HG02870 (cell line): ENCODE data around the gene TMEM221.
"Not testable (repeated sequence)": the region's sequence is repeated elsewhere in the genome, so short reads cannot be mapped to it uniquely, and the experiment has no call there.

Experiments
- ATAC-seq: cut with Tn5 transposase; IDR thresholded peaks from one replicate; pipeline ENCODE4 v1.9.1; 2021; ENCODE audit warnings: mild to moderate bottlenecking, moderate library complexity; ENCODE audit not compliant: unreplicated experiment

The TMEM221 gene

DNA sequence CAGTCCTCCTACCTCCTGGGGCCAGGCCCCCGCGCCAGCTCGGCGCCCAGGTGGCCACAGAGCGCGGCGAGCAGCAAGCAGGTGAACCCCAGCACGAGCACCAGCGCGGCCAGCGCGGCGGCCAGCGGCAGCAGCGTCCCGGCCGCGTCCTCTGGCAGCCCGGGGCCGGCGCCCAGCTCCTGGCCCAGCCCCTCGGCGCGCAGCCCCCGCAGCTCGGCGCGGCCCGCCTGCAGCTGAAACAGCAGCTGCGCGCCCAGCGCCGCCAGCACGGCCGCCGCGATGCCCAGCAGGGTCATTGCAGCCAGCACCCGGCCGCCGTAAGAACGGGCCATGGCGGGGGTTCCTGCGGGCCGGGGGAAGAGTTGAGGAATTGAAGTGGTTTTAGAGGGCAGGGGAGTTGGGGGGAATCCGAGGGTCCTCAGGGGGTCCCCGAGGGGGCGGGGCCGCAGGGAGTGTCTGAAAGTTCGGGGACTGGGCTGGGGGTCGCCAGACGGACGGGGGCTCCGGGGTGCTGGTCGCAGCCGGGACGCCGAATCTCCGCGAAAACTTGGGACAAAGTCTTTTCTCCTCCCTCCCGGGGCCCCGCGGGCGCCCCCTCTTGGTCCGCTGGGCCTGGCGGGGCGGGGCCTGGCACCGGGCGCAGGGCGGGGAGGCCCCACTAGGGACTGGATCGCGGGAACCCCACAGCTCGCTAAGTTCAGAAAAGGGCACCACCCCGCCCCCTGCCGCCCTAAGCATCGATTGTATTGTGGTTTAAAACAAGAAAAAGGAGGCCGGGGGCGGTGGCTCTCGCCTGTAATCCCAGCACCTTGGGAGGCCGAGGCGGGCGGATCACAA lies at the start of gene TMEM221:
Gene TMEM221 (minus strand): TSS at position 538 of the 837 bp plus-strand sequence. CDS start 206 bp downstream, at position 332.
- ATAC-seq: no peak

DNA sequence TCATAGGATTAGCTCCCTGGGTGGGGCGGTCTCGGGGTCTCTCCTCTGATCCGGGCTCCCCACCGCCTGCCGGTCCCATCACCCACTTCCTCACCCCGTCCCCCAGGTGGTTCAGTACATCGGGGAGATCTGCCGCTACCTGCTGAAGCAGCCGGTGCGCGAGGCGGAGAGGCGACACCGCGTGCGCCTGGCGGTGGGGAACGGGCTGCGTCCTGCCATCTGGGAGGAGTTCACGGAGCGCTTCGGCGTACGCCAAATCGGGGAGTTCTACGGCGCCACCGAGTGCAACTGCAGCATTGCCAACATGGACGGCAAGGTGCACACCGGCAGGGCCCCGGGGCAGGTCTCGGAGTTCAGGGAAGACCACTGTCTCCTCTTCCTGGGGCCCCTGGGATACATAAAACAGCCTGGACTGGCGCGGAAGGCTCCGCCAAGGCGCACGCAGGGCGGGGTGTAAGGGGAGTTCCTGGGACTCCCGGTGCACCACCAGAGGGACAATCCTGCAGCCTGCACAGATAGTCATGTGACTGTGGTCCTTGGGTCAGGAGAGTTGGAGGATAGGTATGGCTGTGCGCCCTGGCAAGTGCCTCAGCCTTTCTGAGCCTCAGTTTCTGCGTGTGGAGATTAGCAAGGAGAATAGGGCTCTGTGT lies 48.8 kb upstream of the TMEM221 start:
- ATAC-seq: no peak

DNA sequence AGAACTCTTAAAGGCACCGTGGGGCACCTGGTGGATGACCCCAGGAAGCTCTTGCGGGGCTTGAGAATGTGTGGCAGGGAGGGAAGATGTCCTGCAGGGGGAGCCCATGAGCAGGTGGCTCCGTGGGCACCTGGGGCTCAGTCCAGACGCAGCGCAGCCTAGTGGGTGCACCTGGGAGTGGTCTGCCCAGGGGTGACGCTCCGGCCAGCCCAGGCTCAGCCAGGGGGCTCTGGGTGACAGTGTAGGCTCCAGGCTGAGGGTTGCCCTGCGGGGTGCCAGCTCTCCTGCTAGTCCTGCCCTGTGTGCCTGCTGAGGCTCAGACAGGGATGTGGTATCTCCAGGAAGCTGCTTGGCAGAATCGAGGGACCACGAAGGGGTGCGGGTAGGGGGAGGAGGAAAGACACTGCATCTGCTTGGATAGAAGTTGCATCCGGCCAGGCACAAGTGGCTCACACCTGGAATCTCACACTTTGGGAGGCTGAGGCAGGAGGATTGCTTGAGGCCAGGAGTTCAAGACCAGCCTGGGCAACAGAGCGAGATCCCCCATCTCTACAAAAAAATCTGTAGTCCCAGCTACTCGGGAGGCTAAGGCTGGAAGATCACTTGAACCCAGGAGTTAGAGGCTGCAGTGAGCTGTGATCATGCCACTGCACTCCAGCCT lies 48.0 kb upstream of the TMEM221 start:
- no peak for ATAC-seq

DNA sequence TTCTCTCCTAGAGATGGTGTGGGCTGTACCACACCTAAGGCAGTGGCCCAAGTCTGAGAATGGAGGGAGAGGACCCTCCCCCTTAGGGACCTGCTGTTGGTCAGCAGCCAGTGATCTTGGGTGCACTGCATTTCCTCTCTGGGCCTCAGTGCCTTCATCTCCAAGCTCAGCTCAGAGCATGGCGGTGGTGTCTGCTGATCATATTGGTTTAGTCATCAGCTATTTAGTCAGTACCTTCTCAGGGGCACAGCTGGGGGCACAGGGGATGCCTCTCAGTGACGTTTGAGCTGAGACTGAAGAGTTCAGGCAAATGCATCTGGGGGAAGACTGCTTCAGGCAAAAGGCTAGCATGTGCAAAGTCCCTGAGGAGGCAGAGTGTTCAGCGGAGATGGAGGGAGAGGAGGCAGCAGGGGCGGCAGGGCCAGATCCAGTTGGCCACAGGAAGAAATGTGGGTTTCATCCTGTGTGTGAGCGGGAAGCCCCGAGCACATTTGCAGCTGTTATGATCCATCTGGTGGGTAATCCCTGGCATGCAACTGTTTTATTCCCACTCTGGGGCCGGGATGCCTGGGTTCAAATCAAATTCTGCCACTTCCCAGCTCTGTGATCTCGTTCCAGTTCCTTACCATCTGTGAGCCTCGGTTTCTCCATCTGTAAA lies 47.3 kb upstream of the TMEM221 start:
- no peak for ATAC-seq

DNA sequence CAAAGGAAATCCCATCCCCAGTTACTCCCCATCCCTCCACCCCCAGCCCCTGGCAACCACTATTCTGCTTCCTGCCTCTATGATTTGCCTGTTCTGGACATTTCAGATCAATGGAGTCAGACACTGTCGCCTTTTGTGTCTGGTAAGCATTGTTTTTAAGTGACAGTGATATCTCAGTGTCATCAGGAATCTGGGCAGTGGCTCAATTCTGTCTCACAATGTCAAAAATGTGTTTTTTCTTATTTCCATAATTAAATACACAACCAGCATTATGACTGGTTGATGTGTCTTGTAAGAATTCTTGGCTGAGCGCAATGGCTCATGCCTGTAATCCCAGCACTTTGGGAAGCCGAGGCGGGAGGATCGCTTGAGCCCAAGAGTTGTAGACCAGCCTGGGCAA lies 42.8 kb upstream of the TMEM221 start:
- no peak for ATAC-seq

DNA sequence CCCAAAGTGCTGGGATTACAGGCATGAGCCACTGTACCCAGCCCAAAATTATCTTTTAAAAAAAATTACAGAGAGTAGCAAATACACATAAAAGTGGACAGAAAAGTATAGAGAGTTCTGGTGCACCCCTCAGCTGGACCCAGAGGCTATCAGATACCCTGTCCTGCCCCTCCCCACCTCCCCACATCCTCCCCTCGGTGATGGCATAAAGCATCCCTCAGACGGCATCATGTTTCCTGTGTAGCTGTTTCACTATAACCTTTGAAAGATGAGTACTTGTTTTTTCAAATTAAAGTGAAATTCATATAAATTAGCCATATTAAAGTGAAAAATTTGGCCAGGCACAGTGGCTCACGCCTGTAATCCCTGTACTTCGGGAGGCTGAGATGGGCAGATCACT lies 41.9 kb upstream of the TMEM221 start:
- ATAC-seq: no peak

DNA sequence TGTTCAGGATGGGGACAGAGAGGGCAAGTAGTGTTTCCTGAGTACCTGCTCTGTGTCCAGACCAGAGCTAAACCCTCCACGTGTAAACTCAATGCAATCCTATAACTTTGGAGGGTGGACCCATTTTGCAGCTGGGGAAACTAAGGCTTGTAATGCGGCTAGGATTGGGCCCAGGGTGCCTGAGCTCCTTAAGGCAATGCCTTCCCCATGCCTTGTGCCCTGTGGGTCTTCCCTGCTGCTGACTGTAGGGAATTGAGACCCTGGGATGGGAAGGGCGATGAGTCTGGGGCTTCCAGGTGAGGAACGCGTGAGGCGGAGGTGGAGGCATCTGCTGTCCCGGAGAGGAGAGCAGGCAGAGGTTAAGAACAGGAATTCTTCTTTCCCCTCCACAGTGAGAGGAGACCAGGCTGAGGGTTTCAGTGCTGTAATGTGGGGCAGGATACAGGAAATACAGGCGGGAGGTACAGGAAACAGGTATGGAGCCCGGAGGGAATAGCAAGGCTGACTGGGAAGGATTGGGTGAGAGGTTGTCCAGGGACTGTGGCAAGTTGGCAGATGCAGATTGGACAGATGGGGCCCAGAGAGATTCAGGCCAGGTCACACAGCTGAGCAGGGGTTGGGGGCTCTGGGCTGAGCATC lies 41.0 kb upstream of the TMEM221 start:
- ATAC-seq: no peak

DNA sequence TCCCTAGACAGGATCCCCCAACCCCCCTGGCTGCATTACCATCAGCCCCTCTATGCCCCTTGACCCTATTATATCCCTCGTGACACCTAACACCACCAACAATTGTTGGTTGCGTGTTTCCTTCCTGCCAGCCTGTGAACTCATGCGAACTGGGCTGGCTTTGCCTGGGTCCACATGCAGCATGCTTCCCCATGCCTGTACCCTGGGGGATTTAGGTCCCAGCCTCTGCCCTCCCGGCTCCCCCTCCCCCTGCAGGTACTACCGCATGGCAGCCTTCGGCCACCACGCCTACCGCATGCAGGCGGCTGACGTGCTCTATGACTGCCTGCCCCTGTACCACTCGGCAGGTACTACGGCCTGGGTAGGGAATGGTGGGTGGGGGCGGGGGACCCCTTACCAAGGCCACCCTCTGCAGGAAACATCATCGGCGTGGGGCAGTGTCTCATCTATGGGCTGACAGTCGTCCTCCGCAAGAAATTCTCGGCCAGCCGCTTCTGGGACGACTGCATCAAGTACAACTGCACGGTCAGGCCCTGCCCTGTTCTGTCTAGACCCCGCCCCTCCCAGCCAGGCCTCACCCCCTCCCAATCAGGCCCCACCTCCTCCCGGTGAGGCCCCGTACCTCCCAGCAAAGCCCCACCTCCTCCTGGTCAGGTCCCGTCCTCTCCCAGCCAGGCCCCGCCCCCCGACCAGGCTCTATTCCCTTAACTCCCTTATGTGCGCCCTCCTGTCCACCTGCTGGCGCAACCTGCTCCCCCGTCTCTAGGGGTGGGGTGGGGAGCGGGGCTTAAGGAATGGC lies 40.3 kb upstream of the TMEM221 start:
- ATAC-seq: no peak

DNA sequence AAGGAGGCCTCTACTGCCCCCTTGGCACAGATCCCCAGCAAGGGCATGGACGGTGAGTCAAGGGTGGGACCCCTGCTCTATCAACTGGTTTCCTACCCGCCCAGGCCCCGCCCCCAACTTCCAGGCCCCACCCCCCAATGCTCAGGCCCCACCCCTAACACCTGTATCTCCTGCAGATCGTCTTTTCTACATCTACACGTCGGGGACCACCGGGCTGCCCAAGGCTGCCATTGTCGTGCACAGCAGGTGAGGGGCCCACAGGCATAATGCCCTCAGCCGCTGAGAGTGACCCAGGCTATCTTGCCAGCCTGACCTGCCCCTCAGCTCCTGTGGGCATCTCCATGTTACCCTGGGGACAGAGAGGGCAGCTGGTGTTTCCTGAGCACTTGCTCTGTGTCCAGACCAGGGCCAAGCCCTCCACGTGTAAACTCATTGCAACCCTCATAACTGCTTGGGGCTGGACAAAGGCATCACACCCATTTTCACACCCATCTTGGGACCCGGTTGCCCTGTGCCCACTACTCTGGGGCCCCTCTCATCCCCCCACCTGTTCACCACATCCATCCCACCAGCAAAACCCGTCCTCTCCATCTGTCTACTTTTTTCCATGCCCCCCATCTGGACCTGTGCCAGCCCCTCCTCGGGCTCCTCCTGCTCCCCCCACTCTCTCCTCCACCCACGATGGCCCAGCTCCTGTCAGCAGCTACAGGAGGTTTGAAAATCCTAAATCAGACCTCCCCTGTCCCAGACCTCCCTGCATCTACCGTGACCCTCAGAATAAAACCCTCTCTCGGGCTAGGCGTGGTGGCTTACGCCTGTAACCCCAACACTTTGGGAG lies 39.0 kb upstream of the TMEM221 start:
- no peak for ATAC-seq

DNA sequence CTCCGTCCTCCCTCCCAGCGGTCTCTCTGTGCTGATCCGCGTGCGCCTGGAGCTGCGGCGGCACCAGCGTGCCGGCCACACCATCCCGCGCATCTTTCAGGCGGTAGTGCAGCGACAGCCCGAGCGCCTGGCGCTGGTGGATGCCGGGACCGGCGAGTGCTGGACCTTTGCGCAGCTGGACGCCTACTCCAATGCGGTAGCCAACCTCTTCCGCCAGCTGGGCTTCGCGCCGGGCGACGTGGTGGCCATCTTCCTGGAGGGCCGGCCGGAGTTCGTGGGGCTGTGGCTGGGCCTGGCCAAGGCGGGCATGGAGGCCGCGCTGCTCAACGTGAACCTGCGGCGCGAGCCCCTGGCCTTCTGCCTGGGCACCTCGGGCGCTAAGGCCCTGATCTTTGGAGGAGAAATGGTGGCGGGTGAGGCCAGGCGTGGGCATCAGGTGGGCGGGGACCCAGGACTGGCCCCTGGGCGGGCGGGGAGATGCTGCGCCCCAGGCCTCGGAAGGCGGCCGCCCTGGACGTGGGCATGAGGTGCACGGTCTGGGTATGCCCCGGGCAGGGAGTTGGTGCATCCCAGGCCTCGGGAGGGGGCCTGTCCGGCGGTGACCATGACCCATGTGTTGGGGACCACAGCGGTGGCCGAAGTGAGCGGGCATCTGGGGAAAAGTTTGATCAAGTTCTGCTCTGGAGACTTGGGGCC lies 38.2 kb upstream of the TMEM221 start:
- ATAC-seq: no peak

DNA sequence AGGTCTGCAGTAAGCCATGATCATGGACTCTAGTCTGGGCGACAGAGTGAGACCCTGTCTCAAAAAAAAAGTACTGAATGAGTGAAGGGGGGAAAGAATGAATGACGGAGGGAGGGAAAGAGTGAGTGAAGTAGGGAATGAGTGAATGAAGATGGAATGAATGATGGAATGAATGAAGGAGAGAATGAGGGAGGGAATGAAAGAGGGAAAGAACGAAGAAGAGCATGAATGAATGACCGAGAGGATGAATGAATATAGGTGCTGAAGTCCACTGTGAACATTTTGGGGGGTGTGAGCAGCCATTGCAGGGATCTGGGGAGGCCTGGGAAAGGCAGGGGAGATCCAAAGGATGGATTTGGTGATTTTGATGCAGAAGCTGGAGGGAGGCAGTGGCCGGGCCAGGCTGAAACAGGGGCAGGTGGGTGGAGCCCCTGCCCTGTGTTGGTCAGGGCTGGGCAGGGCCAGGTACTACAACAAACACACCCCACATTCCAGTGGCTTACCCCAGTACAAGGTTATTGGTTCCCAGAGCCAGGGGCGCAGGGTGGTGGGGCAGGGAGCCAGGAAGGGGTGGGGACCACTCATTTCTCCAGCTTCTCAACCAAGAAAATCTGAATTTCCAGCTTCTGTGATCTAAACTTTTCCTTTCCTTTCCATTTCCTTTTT lies 36.2 kb upstream of the TMEM221 start:
- no peak for ATAC-seq

DNA sequence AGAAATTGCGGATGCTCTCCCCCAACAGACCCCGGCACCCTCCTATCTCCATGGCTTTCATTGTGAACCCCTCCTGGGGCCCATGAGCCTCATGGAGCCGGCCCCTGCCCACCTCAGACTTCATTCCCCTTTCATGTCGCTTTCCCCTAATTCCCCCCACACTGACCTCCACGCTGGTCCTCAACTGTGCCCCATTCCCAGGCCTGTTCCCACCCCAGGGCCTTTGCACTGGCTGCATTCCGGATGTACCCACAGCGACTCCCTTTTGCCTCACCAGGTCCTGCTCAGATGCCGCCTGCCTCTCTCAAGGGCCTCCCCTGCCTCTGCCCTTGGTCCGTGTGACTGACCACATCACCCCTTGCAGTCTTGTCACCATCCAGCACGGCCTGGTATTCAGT lies 35.1 kb upstream of the TMEM221 start:
- no peak for ATAC-seq

DNA sequence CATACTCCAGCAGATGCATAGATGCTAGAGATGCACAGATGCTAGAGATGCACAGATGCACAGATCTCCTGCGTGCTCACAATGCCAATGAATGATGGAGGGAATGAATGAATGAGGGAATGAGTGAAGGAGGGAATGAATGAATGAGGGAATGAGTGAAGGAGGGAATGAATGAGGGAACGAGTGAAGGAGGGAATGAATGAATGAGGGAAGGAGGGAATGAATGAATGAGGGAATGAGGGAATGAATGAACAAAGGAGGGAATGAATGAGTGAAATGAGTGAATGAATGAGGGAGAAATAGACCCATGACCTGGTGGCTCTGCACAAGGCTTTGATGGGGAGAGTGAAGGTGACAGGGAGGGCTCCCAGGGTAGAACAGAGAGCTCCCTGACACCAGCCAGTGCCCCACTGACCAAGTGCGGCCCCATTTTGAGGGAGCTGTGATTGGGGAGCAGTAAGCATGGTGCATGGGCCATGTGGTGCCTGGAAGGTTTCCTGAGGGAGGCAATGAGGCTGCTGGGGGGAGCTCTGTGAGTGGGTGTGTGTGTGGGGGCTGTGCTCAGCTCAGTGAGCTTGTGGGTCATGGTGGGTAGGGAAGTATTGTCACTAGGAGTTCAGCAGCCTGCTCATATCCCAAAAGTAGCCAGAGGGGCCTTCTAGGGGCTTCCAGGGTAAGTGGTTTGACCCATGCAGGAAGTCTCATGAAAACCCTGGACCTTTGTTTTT lies 34.6 kb upstream of the TMEM221 start:
- no peak for ATAC-seq

DNA sequence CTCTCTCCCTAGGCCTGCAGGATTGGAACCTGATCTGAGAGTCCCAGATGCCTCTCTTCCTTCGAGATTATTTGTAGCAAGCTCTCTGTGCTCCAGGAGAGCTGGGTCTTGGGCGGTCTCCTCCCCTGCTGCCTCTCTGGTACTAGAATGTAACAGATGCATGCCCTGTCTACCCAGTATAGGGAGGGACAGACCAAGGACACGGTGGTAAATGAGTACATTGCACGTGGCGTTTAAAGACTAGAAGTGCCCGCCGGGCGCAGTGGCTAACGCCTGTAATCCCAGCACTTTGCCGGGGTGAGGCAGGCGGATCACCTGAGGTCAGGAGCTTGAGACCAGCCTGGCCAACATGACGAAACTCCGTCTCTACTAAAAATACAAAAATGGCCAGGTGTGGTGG lies 33.5 kb upstream of the TMEM221 start:
- ATAC-seq: no peak

DNA sequence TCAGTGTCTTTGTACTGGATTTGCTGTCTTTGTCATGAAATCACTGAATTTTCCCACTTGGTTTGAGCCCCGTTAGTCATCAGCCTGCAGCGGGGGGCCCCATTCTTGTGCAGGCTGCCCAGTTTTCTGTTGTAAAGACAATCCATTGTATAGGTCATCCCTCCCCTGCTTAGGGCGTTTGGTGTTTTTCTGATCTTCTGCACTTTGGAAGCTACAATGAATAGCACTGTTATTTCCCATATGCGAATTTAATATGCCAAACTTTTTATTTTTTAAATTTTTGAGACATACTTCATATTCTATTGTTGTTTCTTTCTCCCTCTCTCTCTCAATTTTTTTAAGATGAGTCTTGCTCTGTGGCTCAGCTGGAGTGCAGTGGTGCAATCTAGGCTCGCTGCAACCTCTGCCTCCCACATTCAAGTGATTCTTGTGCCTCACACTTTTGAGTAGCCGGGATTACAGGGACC lies 30.9 kb upstream of the TMEM221 start:
- no peak for ATAC-seq

DNA sequence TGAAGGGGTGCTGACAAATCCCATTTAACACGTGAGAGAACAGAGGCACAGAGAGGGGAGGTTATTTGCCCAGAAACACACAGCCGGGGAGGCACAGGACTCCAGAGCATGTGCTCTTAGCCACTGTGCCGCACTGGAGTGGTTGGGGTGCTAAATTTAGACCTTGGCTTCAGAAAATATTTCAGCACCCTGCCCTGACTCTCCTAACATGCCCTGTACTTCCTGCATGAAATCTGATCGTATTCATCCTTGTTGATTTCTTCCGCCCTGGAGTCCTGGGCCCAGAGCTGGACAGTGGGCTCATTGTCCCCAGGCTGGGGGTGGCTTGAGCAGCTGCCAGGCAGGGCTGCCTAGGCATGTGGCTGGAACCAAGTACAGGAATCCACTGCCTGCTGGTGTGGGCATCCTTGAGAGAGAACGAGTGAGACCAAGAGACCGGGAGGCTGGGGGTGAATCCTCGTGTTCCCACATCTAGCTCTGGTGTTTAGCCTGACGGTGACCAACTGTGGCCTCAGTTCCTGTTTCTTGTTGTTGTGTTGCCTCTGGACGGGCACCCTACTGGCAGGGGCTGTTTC lies 27.2 kb upstream of the TMEM221 start:
- ATAC-seq: no peak

DNA sequence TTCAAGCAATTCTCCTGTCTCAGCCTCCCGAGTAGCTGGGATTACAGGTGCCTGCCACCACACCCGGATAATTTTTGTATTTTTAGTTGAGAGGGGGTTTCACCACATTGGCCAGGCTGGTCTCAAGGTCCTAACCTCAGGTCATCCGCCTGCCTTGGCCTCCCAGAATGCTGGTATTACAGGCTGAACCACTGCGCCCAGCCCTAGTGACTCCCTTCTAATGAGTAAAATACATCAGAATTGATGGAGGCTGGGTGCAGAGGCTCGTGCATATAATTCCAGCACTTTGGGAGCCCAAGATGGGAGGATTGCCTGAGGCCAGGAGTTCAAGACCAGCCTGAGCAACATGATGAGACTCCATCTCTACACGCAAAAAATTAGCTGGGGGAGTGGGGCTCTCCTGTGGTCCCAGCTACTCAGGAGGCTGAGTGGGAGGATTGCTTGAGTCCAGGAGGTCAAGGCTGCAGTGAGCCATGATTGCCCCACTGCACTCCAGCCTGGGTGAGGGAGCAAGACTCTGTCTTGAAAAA lies 26.6 kb upstream of the TMEM221 start:
- not testable (repeated sequence) for ATAC-seq
